ENCODE measurements around the gene FILIP1.

The FILIP1 gene

GRCh38 chr6:75284632-75285282 lies 208.8 kb downstream of the FILIP1 start, which contains the start of gene TMEM30A:
Gene TMEM30A, minus strand, starts transcription at chr6:75284792. Its CDS starts 154 bp downstream, at chr6:75284638.
- TF ChIP-seq CREB1 (IDR thresholded peaks at IDR 0.05; ENCODE audit: low read depth): no peak; the same call in 1 of the 2 replicates
- no peak for TF ChIP-seq TEAD4 (IDR thresholded peaks at IDR 0.05)
- TF ChIP-seq MAX (IDR thresholded peaks at IDR 0.05): peak; percentile 89
- no peak for TF ChIP-seq EGR1 (IDR thresholded peaks at IDR 0.05)
- TF ChIP-seq ZBTB7A (IDR thresholded peaks at IDR 0.05; ENCODE audit: low read depth): no peak
- peak; percentile 50 for TF ChIP-seq YY1 (IDR thresholded peaks at IDR 0.05; ENCODE audit: low read depth)
- peak; percentile 40; the same call in 1 of the 2 replicates for TF ChIP-seq FOXM1 (IDR thresholded peaks at IDR 0.05; ENCODE audit: borderline replicate concordance, low read depth)
- peak; percentile 90 for TF ChIP-seq USF1 (IDR thresholded peaks at IDR 0.05)
- peak; percentile 51; the same call in 1 of the 2 replicates for TF ChIP-seq TCF12 (IDR thresholded peaks at IDR 0.05; ENCODE audit: low read depth)
- peak; percentile 82 for TF ChIP-seq TAF1 (IDR thresholded peaks at IDR 0.05; ENCODE audit: low read depth)
- no peak for TF ChIP-seq CEBPB (IDR thresholded peaks at IDR 0.05)

- TF ChIP-seq ZBTB7A (IDR thresholded peaks at IDR 0.05; ENCODE audit: low read depth): peak; percentile 95
- TF ChIP-seq FOXM1 (IDR thresholded peaks at IDR 0.05; ENCODE audit: borderline replicate concordance, low read depth): no peak
Measured at GRCh38 chr6:75283907-75284631, 209.5 kb downstream of the FILIP1 start.

GRCh38 chr6:75282706-75283105 lies 210.9 kb downstream of the FILIP1 start:
- TF ChIP-seq RAD21 (IDR thresholded peaks at IDR 0.05; ENCODE audit: low read depth): no peak
- no peak for TF ChIP-seq TEAD4 (IDR thresholded peaks at IDR 0.05)
- TF ChIP-seq USF1 (IDR thresholded peaks at IDR 0.05): no peak
- no peak for TF ChIP-seq YY1 (IDR thresholded peaks at IDR 0.05; ENCODE audit: low read depth)
- no peak for TF ChIP-seq MAX (IDR thresholded peaks at IDR 0.05)

GRCh38 chr6:75281653-75282052 lies 211.9 kb downstream of the FILIP1 start:
- TF ChIP-seq FOXM1 (IDR thresholded peaks at IDR 0.05; ENCODE audit: borderline replicate concordance, low read depth): no peak
- TF ChIP-seq ZBTB7A (IDR thresholded peaks at IDR 0.05; ENCODE audit: low read depth): no peak
- TF ChIP-seq USF1 (IDR thresholded peaks at IDR 0.05): no peak

GRCh38 chr6:75280131-75280855 lies 213.3 kb downstream of the FILIP1 start:
- TF ChIP-seq YY1 (IDR thresholded peaks at IDR 0.05; ENCODE audit: low read depth): no peak
- TF ChIP-seq REST (IDR thresholded peaks at IDR 0.05; ENCODE audit: low read depth): no peak
- no peak for TF ChIP-seq CREB1 (IDR thresholded peaks at IDR 0.05; ENCODE audit: low read depth)
- no peak for TF ChIP-seq EP300 (IDR thresholded peaks at IDR 0.05; ENCODE audit: borderline replicate concordance)
- no peak for TF ChIP-seq CEBPB (IDR thresholded peaks at IDR 0.05)
- no peak for TF ChIP-seq NFIC (IDR thresholded peaks at IDR 0.05)
- no peak for TF ChIP-seq EGR1 (IDR thresholded peaks at IDR 0.05)
- TF ChIP-seq TCF12 (IDR thresholded peaks at IDR 0.05; ENCODE audit: low read depth): no peak
- TF ChIP-seq FOXM1 (IDR thresholded peaks at IDR 0.05; ENCODE audit: borderline replicate concordance, low read depth): no peak
- TF ChIP-seq TEAD4 (IDR thresholded peaks at IDR 0.05): no peak

GRCh38 chr6:75279418-75279817 lies 214.2 kb downstream of the FILIP1 start:
- TF ChIP-seq NFIC (IDR thresholded peaks at IDR 0.05) (no peak), YY1 (IDR thresholded peaks at IDR 0.05; ENCODE audit: low read depth) (no peak), TCF12 (IDR thresholded peaks at IDR 0.05; ENCODE audit: low read depth) (no peak)

- no peak for TF ChIP-seq EGR1 (IDR thresholded peaks at IDR 0.05)
- TF ChIP-seq NFIC (IDR thresholded peaks at IDR 0.05): no peak
- TF ChIP-seq FOXM1 (IDR thresholded peaks at IDR 0.05; ENCODE audit: borderline replicate concordance, low read depth): no peak
- no peak for TF ChIP-seq MAX (IDR thresholded peaks at IDR 0.05)
Measured at GRCh38 chr6:75278474-75279077, 215.0 kb downstream of the FILIP1 start.
